ENCODE results near the gene CNTNAP5.

The CNTNAP5 gene

GRCh38 chr2:124246170-124246569 is 221.1 kb downstream of the CNTNAP5 start:
- no peaks in the 10 kb centered on the region for H3K4me1 Mint-ChIP-seq (ENCODE audit: low read depth)
- DNase-seq: no peak
- no peak overlapping the region for H3K27ac Mint-ChIP-seq
- H3K4me3 Mint-ChIP-seq: no peak overlapping the region
- H3K9me3 Mint-ChIP-seq: peaks cover 7% of the 10 kb centered on the region
- no peaks in the 10 kb centered on the region for H3K27me3 Mint-ChIP-seq
- H3K36me3 Mint-ChIP-seq (ENCODE audit: low read depth): no peaks in the 10 kb centered on the region

GRCh38 chr2:124248386-124248785 is 223.3 kb downstream of the CNTNAP5 start:
- Mint-ChIP-seq H3K4me1 (ENCODE audit: low read depth) (no peaks in the 10 kb centered on the region), H3K9me3 (peaks cover 3% of the 10 kb centered on the region), H3K27me3 (no peaks in the 10 kb centered on the region), H3K27ac (no peak overlapping the region), H3K36me3 (ENCODE audit: low read depth) (no peaks in the 10 kb centered on the region), H3K4me3 (no peak overlapping the region)
- DNase-seq: no peak

- Mint-ChIP-seq H3K4me1 (ENCODE audit: low read depth) (no peaks in the 10 kb centered on the region), H3K9me3 (peaks cover 7% of the 10 kb centered on the region), H3K27ac (no peak overlapping the region), H3K36me3 (ENCODE audit: low read depth) (no peaks in the 10 kb centered on the region), H3K4me3 (no peak overlapping the region), H3K27me3 (no peaks in the 10 kb centered on the region)
- no peak for DNase-seq
Observed at GRCh38 chr2:124250433-124250832, 225.3 kb downstream of the CNTNAP5 start.

DNA sequence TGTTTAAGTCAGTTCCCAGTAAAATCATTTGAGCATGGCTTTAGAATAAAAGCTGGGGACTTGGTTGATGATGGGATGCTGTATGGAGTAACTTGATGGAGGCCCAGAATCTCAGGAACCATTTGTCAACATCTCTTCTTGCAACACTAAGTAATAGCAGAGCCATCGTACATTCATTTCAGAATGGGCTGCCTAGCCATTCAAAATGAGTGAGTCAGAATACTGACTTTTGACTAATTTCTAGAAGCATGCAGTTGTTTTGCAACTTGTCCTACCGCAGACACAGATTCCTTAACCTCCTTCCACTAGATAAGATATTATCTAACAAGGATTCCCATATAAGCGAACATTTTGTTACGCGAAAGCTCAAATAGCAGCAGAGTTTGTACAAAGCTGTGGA is 229.5 kb downstream of the CNTNAP5 start:
- H3K27me3 Mint-ChIP-seq: no peaks in the 10 kb centered on the region
- no peak for DNase-seq
- no peaks in the 10 kb centered on the region for H3K4me1 Mint-ChIP-seq (ENCODE audit: low read depth)
- no peaks in the 10 kb centered on the region for H3K36me3 Mint-ChIP-seq (ENCODE audit: low read depth)
- peaks cover 3% of the 10 kb centered on the region for H3K9me3 Mint-ChIP-seq
- H3K27ac Mint-ChIP-seq: no peak overlapping the region
- H3K4me3 Mint-ChIP-seq: no peak overlapping the region

- DNase-seq: no peak
- H3K4me3 Mint-ChIP-seq: no peak overlapping the region
- H3K36me3 Mint-ChIP-seq (ENCODE audit: low read depth): no peaks in the 10 kb centered on the region
- H3K27me3 Mint-ChIP-seq: no peaks in the 10 kb centered on the region
- H3K4me1 Mint-ChIP-seq (ENCODE audit: low read depth): no peaks in the 10 kb centered on the region
- no peak overlapping the region for H3K27ac Mint-ChIP-seq
- H3K9me3 Mint-ChIP-seq: peaks cover 5% of the 10 kb centered on the region
Observed at GRCh38 chr2:124257120-124257519, 232.0 kb downstream of the CNTNAP5 start.

DNA sequence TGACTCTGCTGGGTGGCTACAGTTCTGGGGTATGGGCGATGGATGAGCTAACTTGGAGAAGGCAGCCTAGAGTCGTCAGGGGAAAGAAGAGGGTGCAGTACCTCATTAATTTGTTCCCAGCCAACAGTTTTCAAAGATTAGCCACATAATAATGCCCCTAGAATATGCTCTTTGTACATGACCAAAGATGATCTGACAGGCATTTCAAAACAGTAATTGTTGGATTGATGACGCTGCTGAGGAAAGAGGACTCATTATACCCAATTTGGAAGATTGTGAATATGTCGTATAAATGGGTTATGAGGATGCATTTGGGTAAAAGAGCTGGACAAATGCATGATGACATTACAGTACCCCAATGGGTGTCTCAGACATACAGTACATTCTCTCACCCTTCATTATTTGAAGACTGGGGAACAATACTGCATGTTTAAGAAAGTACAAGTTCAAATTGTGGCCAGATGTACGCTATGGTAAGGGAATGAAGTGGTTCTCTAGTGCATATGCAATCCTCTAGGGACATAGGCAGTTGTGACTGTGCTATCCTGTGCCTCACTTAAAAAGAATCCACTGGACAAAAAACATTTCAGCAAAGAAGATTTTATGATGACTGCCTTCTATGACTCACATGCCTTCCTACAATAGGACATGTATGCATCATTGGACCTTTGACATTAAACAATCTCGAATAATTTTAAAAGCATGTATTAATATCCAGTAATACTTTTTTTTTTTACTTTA is 233.2 kb downstream of the CNTNAP5 start:
- Mint-ChIP-seq H3K4me1 (ENCODE audit: low read depth) (no peaks in the 10 kb centered on the region), H3K27ac (no peak overlapping the region), H3K4me3 (no peak overlapping the region), H3K9me3 (peaks cover 5% of the 10 kb centered on the region), H3K36me3 (ENCODE audit: low read depth) (no peaks in the 10 kb centered on the region), H3K27me3 (no peaks in the 10 kb centered on the region)
- DNase-seq: no peak

DNA sequence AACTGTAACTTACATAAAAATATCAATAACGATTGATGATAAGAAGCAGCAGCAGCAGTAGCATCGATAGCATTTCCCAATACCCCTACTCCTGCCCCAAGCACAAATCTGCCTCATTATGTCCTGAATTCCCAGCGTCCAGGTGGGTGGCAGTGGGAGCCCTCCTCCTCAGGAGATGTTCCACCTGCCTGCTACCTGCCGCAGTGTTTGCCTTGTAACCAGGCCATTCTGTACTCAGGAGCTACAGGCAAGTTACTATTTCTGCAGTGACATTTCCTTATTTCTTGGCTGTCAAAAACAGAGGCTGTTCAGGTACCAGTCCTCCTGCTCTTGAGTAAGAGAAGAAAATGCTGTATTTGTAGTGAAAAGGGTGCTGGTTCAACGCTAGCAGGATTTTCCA is 236.4 kb downstream of the CNTNAP5 start:
- no peaks in the 10 kb centered on the region for H3K27me3 Mint-ChIP-seq
- H3K36me3 Mint-ChIP-seq (ENCODE audit: low read depth): no peaks in the 10 kb centered on the region
- no peak overlapping the region for H3K4me3 Mint-ChIP-seq
- no peak overlapping the region for H3K27ac Mint-ChIP-seq
- no peak for DNase-seq
- no peaks in the 10 kb centered on the region for H3K4me1 Mint-ChIP-seq (ENCODE audit: low read depth)
- peaks cover 7% of the 10 kb centered on the region for H3K9me3 Mint-ChIP-seq

DNA sequence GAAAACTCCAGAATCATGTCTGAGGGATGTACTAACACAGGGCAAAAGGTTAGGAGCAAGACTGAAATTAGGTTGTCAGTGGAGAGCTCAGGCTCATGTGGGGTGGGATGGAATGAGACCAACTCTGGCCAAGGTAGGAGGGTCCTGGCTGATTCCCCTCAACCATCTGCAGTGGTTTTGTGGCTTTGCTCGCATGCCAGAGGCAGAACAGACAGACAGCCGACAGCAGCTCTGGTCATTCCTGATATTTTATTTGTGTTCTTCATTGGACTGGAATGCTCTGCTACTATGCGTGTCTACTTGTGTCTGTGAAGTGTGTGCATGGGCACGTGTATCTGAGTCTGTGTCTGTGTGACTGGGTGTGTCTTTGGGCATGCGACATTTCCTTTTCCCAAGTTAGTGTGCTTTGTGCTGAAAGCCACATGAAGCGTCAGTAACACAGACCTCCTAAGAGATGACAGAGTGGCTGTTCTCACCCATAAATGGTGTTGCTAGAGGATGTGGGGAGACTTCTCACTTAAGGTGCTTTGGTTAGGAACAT is 239.5 kb downstream of the CNTNAP5 start:
- no peak overlapping the region for H3K27ac Mint-ChIP-seq
- no peaks in the 10 kb centered on the region for H3K27me3 Mint-ChIP-seq
- no peak overlapping the region for H3K4me3 Mint-ChIP-seq
- H3K9me3 Mint-ChIP-seq: peaks cover 13% of the 10 kb centered on the region
- no peaks in the 10 kb centered on the region for H3K4me1 Mint-ChIP-seq (ENCODE audit: low read depth)
- H3K36me3 Mint-ChIP-seq (ENCODE audit: low read depth): no peaks in the 10 kb centered on the region
- DNase-seq: no peak

GRCh38 chr2:124267794-124268193 is 242.7 kb downstream of the CNTNAP5 start:
- H3K4me1 Mint-ChIP-seq (ENCODE audit: low read depth): no peaks in the 10 kb centered on the region
- no peak overlapping the region for H3K4me3 Mint-ChIP-seq
- H3K27me3 Mint-ChIP-seq: no peaks in the 10 kb centered on the region
- H3K36me3 Mint-ChIP-seq (ENCODE audit: low read depth): no peaks in the 10 kb centered on the region
- no peak overlapping the region for H3K27ac Mint-ChIP-seq
- peaks cover 11% of the 10 kb centered on the region for H3K9me3 Mint-ChIP-seq
- DNase-seq: no peak

- H3K36me3 Mint-ChIP-seq (ENCODE audit: low read depth): no peaks in the 10 kb centered on the region
- H3K27me3 Mint-ChIP-seq: no peaks in the 10 kb centered on the region
- H3K9me3 Mint-ChIP-seq: peaks cover 14% of the 10 kb centered on the region
- no peaks in the 10 kb centered on the region for H3K4me1 Mint-ChIP-seq (ENCODE audit: low read depth)
- H3K4me3 Mint-ChIP-seq: no peak overlapping the region
- DNase-seq: no peak
- H3K27ac Mint-ChIP-seq: no peak overlapping the region
Observed at GRCh38 chr2:124269348-124269747, 244.3 kb downstream of the CNTNAP5 start.

GRCh38 chr2:124272261-124272841 is 247.3 kb downstream of the CNTNAP5 start:
- Mint-ChIP-seq H3K27ac (no peak overlapping the region), H3K4me3 (no peak overlapping the region), H3K36me3 (ENCODE audit: low read depth) (no peaks in the 10 kb centered on the region), H3K9me3 (peaks cover 32% of the 10 kb centered on the region), H3K27me3 (no peaks in the 10 kb centered on the region), H3K4me1 (ENCODE audit: low read depth) (no peaks in the 10 kb centered on the region)
- DNase-seq: no peak

GRCh38 chr2:124281541-124281940 is 256.5 kb downstream of the CNTNAP5 start:
- no peak overlapping the region for H3K4me3 Mint-ChIP-seq
- H3K9me3 Mint-ChIP-seq: peaks cover 5% of the 10 kb centered on the region
- no peak overlapping the region for H3K27ac Mint-ChIP-seq
- H3K4me1 Mint-ChIP-seq (ENCODE audit: low read depth): no peaks in the 10 kb centered on the region
- no peaks in the 10 kb centered on the region for H3K36me3 Mint-ChIP-seq (ENCODE audit: low read depth)
- H3K27me3 Mint-ChIP-seq: no peaks in the 10 kb centered on the region
- no peak for DNase-seq

- Mint-ChIP-seq H3K36me3 (ENCODE audit: low read depth) (no peaks in the 10 kb centered on the region), H3K27ac (no peak overlapping the region), H3K4me3 (no peak overlapping the region), H3K27me3 (no peaks in the 10 kb centered on the region), H3K4me1 (ENCODE audit: low read depth) (no peaks in the 10 kb centered on the region), H3K9me3 (no peaks in the 10 kb centered on the region)
- no peak for DNase-seq
Observed at GRCh38 chr2:124283096-124283495, 258.0 kb downstream of the CNTNAP5 start.

GRCh38 chr2:124286089-124286783 is 261.1 kb downstream of the CNTNAP5 start:
- H3K4me1 Mint-ChIP-seq (ENCODE audit: low read depth): no peaks in the 10 kb centered on the region
- DNase-seq: no peak
- H3K4me3 Mint-ChIP-seq: no peak overlapping the region
- peaks cover 4% of the 10 kb centered on the region for H3K9me3 Mint-ChIP-seq
- H3K27me3 Mint-ChIP-seq: no peaks in the 10 kb centered on the region
- no peak overlapping the region for H3K27ac Mint-ChIP-seq
- H3K36me3 Mint-ChIP-seq (ENCODE audit: low read depth): no peaks in the 10 kb centered on the region

DNA sequence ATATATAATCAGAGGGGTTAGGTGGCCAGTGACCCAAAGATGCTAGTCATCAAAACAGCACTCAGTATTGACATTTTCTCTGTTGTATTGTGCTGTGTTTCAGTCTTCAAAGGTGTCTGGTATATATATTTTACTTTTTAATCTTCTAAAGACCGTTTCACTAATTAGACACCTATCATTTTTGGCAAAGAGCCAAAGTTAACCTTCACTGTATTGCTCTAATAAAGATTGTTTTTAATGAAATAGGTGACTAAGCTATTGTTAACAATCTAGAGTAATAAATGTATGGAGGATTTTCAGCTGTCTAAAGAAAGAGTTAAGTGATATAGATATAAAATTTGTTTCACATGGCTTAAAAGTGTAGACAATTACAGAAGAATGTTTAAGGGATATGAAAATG is 264.0 kb downstream of the CNTNAP5 start:
- no peak for DNase-seq
- no peaks in the 10 kb centered on the region for H3K4me1 Mint-ChIP-seq (ENCODE audit: low read depth)
- H3K27ac Mint-ChIP-seq: no peak overlapping the region
- peaks cover 9% of the 10 kb centered on the region for H3K9me3 Mint-ChIP-seq
- no peaks in the 10 kb centered on the region for H3K36me3 Mint-ChIP-seq (ENCODE audit: low read depth)
- H3K4me3 Mint-ChIP-seq: no peak overlapping the region
- no peaks in the 10 kb centered on the region for H3K27me3 Mint-ChIP-seq
